GM23338 (cell line): ENCODE measurements around the gene HAGH. TPM values are rescaled to one million over a fixed set of nuclear protein-coding genes. Genes with fewer than 3 reads are reported as not detected.

Source experiments
- ATAC-seq: fragments of 200-7000 bp; cut with Tn5 transposase; 3 replicates; pipeline ENCODE4 v1.9.1; 2020
- DNase-seq: peaks from one replicate; pipeline ENCODE4 v3.0.0-alpha.2; 2015; ENCODE audit warnings: low spot score
- H2AFZ ChIP-seq: fragments of 200-600 bp; sonication (generic); 2 replicates; pipeline ENCODE4 v1.8.0; 2016; ENCODE audit warnings: antibody characterized with exemption, mild to moderate bottlenecking, moderate library complexity
- H3F3A ChIP-seq: fragments of 200-600 bp; sonication (generic); replicated peaks from 2 replicates; pipeline ENCODE4 v1.8.0; 2017; ENCODE audit warnings: antibody characterized with exemption, mixed run types, low read depth
- H3K27ac ChIP-seq: fragments of 200-600 bp; sonication (generic); 2 replicates; pipeline ENCODE4 v1.6.1; 2016; ENCODE audit warnings: low read depth
- H3K27me3 ChIP-seq: fragments of 200-600 bp; sonication (generic); 2 replicates; pipeline ENCODE4 v1.8.0; 2016; ENCODE audit warnings: mild to moderate bottlenecking, mixed run types, moderate library complexity; ENCODE audit not compliant: insufficient read depth
- H3K36me3 ChIP-seq: fragments of 200-600 bp; sonication (generic); 2 replicates; pipeline ENCODE4 v1.8.0; 2016; ENCODE audit warnings: mild to moderate bottlenecking; ENCODE audit not compliant: insufficient read depth
- H3K4me1 ChIP-seq: fragments of 200-600 bp; sonication (generic); 2 replicates; pipeline ENCODE4 v1.8.0; 2016; ENCODE audit warnings: mild to moderate bottlenecking, moderate library complexity; ENCODE audit not compliant: insufficient read depth
- H3K4me2 ChIP-seq: fragments of 200-600 bp; sonication (generic); 2 replicates; pipeline ENCODE4 v1.7.1; 2017; ENCODE audit warnings: mixed run types
- H3K4me3 ChIP-seq: fragments of 200-600 bp; sonication (generic); 2 replicates; pipeline ENCODE4 v1.6.1; 2016; ENCODE audit warnings: mixed run types
- H3K79me2 ChIP-seq: fragments of 200-600 bp; sonication (generic); replicated peaks from 2 replicates; pipeline ENCODE4 v1.8.0; 2017; ENCODE audit warnings: mild to moderate bottlenecking; ENCODE audit not compliant: insufficient read depth
- H3K9me2 ChIP-seq: fragments of 200-600 bp; sonication (generic); 2 replicates; pipeline ENCODE4 v1.8.0; 2017; ENCODE audit not compliant: insufficient read depth
- H4K20me1 ChIP-seq: fragments of 200-600 bp; sonication (generic); replicated peaks from 2 replicates; pipeline ENCODE4 v1.8.0; 2017; ENCODE audit warnings: mild to moderate bottlenecking; ENCODE audit not compliant: insufficient read depth
- H3K27ac Mint-ChIP-seq: 2 replicates; pipeline ENCODE4 v1.8.0; 2020; ENCODE audit warnings: inconsistent platforms, mild to moderate bottlenecking, moderate library complexity, mixed read lengths
- H3K27me3 Mint-ChIP-seq: 3 replicates; pipeline ENCODE4 v1.8.0; 2022; ENCODE audit warnings: low read depth, mild to moderate bottlenecking, moderate library complexity, mixed read lengths, inconsistent platforms; ENCODE audit not compliant: insufficient read depth, poor library complexity
- H3K36me3 Mint-ChIP-seq: 3 replicates; pipeline ENCODE4 v1.8.0; 2021; ENCODE audit warnings: low read depth, mild to moderate bottlenecking, inconsistent platforms, moderate library complexity, mixed read lengths
- H3K4me1 Mint-ChIP-seq: 3 replicates; pipeline ENCODE4 v1.8.0; 2020; ENCODE audit warnings: mild to moderate bottlenecking, inconsistent platforms, mixed read lengths
- H3K4me3 Mint-ChIP-seq: 3 replicates; pipeline ENCODE4 v1.8.0; 2021; ENCODE audit warnings: moderate library complexity, mild to moderate bottlenecking, inconsistent platforms, mixed read lengths
- H3K9me3 Mint-ChIP-seq: 3 replicates; pipeline ENCODE4 v1.8.0; 2020; ENCODE audit warnings: moderate library complexity, mild to moderate bottlenecking, inconsistent platforms, mixed read lengths
- CREB1 ChIP-seq: fragments of 250-450 bp; sonication (Bioruptor Pico); IDR thresholded peaks from 2 replicates; pipeline ENCODE4 v1.5.0; 2020; ENCODE audit warnings: low read depth, mild to moderate bottlenecking, moderate library complexity
- CTCF ChIP-seq, 2 experiments: fragments of 200-600 bp in 1 of 2; sonication (generic) in 1 of 2; conservative IDR thresholded peaks; 2 replicates each; pipeline versions ENCODE4 v1.5.1 to v1.6.1; 2016 to 2017; ENCODE audit warnings: antibody characterized with exemption in 2 of 2, low read depth in 2 of 2, mild to moderate bottlenecking in 2 of 2, moderate library complexity in 1 of 2
- ETS1 ChIP-seq: IDR thresholded peaks from 2 replicates; pipeline ENCODE4 v1.6.1; 2016; ENCODE audit warnings: antibody characterized with exemption
- EZH2 ChIP-seq: fragments of 200-600 bp; sonication (generic); IDR thresholded peaks from one replicate; pipeline ENCODE4 v1.8.0; 2017; ENCODE audit warnings: antibody characterized with exemption, mild to moderate bottlenecking, low read depth; ENCODE audit not compliant: unreplicated experiment
- EZH2phosphoT487 ChIP-seq: fragments of 200-600 bp; sonication (generic); IDR thresholded peaks from one replicate; pipeline ENCODE4 v1.8.1; 2018; ENCODE audit warnings: antibody characterized with exemption; ENCODE audit not compliant: unreplicated experiment
- JUNB ChIP-seq: IDR thresholded peaks from one replicate; pipeline ENCODE4 v1.6.1; 2016; ENCODE audit warnings: antibody characterized with exemption; ENCODE audit not compliant: unreplicated experiment
- NANOG ChIP-seq: IDR thresholded peaks from 2 replicates; pipeline ENCODE4 v1.6.1; 2016; ENCODE audit warnings: antibody characterized with exemption, borderline replicate concordance
- POLR2AphosphoS5 ChIP-seq: IDR thresholded peaks from 2 replicates; pipeline ENCODE4 v1.6.1; 2016; ENCODE audit warnings: antibody characterized with exemption, low read depth
- REST ChIP-seq: IDR thresholded peaks from one replicate; pipeline ENCODE4 v1.6.1; 2018; ENCODE audit warnings: antibody characterized with exemption; ENCODE audit not compliant: unreplicated experiment
- STAT1 ChIP-seq: IDR thresholded peaks from one replicate; pipeline ENCODE4 v1.6.1; 2016; ENCODE audit warnings: antibody characterized with exemption; ENCODE audit not compliant: unreplicated experiment
- ZNF114 ChIP-seq: fragments of 250-450 bp; sonication (Bioruptor Pico); IDR thresholded peaks from 2 replicates; pipeline ENCODE4 v1.5.0; 2020; ENCODE audit warnings: mild to moderate bottlenecking, moderate library complexity
- ZNF331 ChIP-seq: fragments of 250-450 bp; sonication (Bioruptor Pico); IDR thresholded peaks from 2 replicates; pipeline ENCODE4 v1.5.0; 2020; ENCODE audit warnings: low read depth, mild to moderate bottlenecking, moderate library complexity
- ZNF462 ChIP-seq: fragments of 250-450 bp; sonication (Bioruptor Pico); IDR thresholded peaks from 2 replicates; pipeline ENCODE4 v1.5.0; 2020; ENCODE audit warnings: mild to moderate bottlenecking, moderate library complexity
- polyA plus RNA-seq: library from polyadenylated mRNA; unstranded; fragments of >200 nt; fragmentation: Nextera tagmentation; extraction: Ambion mirVana; gene quantifications from 2 replicates; pipeline ENCODE4 v1.2.1, GENCODE V29; 2016
- total RNA-seq: library from RNA; depleted of rRNA; stranded (reverse); fragments of >200 nt; shearing (Covaris generic); gene quantifications from 2 replicates; pipeline ENCODE4 v1.2.3, GENCODE V29; 2014

The HAGH gene
- total and polyA plus RNA-seq, 2 experiments from 2014 or later: 24.7 to 28.9 TPM

- no peak overlapping the region for H3K4me3 ChIP-seq
- Mint-ChIP-seq H3K36me3 (peaks cover 6% of the 10 kb centered on the region), H3K9me3 (no peaks in the 10 kb centered on the region; the same call in 2 of the 3 replicates), H3K27me3 (peaks cover 10% of the 10 kb centered on the region), H3K4me1 (no peaks in the 10 kb centered on the region), H3K27ac (no peak overlapping the region), H3K4me3 (no peak overlapping the region)
- H3K79me2 ChIP-seq: no peaks in the 10 kb centered on the region
- no peak overlapping the region for H3K27ac ChIP-seq
- no peak for TF ChIP-seq EZH2phosphoT487
- TF ChIP-seq ZNF462: no peak
- no peak for TF ChIP-seq EZH2
- TF ChIP-seq STAT1: no peak
- TF ChIP-seq ETS1: no peak
- no peak for TF ChIP-seq CTCF (conservative IDR thresholded peaks at IDR 0.05; ENCODE audit: low read depth in 2 of 2)
- TF ChIP-seq ZNF331 (CRISPR knock-in tag): no peak
- TF ChIP-seq POLR2AphosphoS5: no peak
- TF ChIP-seq REST: no peak
- TF ChIP-seq JUNB: no peak
- no peak for TF ChIP-seq NANOG
- no peak for TF ChIP-seq ZNF114 (CRISPR knock-in tag)
- TF ChIP-seq CREB1 (CRISPR knock-in tag): no peak
- H2AFZ ChIP-seq: no peak overlapping the region
- H3F3A ChIP-seq: 0 out of 2 replicates have a peak, but pooled peaks cover 3% of the 10 kb centered on the region
- no peaks in the 10 kb centered on the region; the same call in 1 of the 2 replicates for H3K4me1 ChIP-seq
- H3K9me2 ChIP-seq: no peaks in the 10 kb centered on the region
- no peaks in the 10 kb centered on the region for H4K20me1 ChIP-seq
- DNase-seq: no peak
- no peaks in the 10 kb centered on the region for H3K36me3 ChIP-seq
- ATAC-seq: no peak
- no peaks in the 10 kb centered on the region for H3K27me3 ChIP-seq
- no peak overlapping the region for H3K4me2 ChIP-seq
Observed at GRCh38 chr16:1759511-1759910, 67.1 kb downstream of the HAGH start.
